Measurements from ENCODE around the gene GARIN6. TPM values are rescaled to one million over a fixed set of nuclear protein-coding genes. Genes with fewer than 3 reads are reported as not detected.

The GARIN6 gene
- total RNA-seq, 1 donor from 2014 or later = not detected

GRCh38 chr12:99670635-99671034 is 23.1 kb downstream of the GARIN6 start:
- TF ChIP-seq, protein P1, sequence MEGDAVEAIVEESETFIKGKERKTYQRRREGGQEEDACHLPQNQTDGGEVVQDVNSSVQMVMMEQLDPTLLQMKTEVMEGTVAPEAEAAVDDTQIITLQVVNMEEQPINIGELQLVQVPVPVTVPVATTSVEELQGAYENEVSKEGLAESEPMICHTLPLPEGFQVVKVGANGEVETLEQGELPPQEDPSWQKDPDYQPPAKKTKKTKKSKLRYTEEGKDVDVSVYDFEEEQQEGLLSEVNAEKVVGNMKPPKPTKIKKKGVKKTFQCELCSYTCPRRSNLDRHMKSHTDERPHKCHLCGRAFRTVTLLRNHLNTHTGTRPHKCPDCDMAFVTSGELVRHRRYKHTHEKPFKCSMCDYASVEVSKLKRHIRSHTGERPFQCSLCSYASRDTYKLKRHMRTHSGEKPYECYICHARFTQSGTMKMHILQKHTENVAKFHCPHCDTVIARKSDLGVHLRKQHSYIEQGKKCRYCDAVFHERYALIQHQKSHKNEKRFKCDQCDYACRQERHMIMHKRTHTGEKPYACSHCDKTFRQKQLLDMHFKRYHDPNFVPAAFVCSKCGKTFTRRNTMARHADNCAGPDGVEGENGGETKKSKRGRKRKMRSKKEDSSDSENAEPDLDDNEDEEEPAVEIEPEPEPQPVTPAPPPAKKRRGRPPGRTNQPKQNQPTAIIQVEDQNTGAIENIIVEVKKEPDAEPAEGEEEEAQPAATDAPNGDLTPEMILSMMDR (IDR thresholded peaks at IDR 0.05) = no peak
- Mint-ChIP-seq H3K36me3 (ENCODE audit: unreplicated experiment) (no peaks in the 10 kb centered on the region), H3K27ac (ENCODE audit: unreplicated experiment) (no peak overlapping the region), H3K4me1 (ENCODE audit: unreplicated experiment) (no peaks in the 10 kb centered on the region), H3K4me3 (ENCODE audit: unreplicated experiment) (no peak overlapping the region), H3K9me3 (ENCODE audit: unreplicated experiment) (peaks cover 3% of the 10 kb centered on the region), H3K27me3 (ENCODE audit: unreplicated experiment) (no peaks in the 10 kb centered on the region)
- no peak for DNase-seq (ENCODE audit: extremely low spot score, unreplicated experiment)

- H3K36me3 Mint-ChIP-seq (ENCODE audit: unreplicated experiment) = no peaks in the 10 kb centered on the region
- TF ChIP-seq, protein P1 (IDR thresholded peaks at IDR 0.05) = no peak
- H3K9me3 Mint-ChIP-seq (ENCODE audit: unreplicated experiment) = peaks cover 4% of the 10 kb centered on the region
- no peak overlapping the region for H3K27ac Mint-ChIP-seq (ENCODE audit: unreplicated experiment)
- H3K4me3 Mint-ChIP-seq (ENCODE audit: unreplicated experiment) = no peak overlapping the region
- H3K27me3 Mint-ChIP-seq (ENCODE audit: unreplicated experiment) = no peaks in the 10 kb centered on the region
- DNase-seq (ENCODE audit: extremely low spot score, unreplicated experiment) = no peak
- H3K4me1 Mint-ChIP-seq (ENCODE audit: unreplicated experiment) = no peaks in the 10 kb centered on the region
Observed at GRCh38 chr12:99680276-99680675, 32.7 kb downstream of the GARIN6 start.

GRCh38 chr12:99686142-99686541 is 38.6 kb downstream of the GARIN6 start:
- Mint-ChIP-seq H3K36me3 (ENCODE audit: unreplicated experiment) (no peaks in the 10 kb centered on the region), H3K27me3 (ENCODE audit: unreplicated experiment) (no peaks in the 10 kb centered on the region), H3K9me3 (ENCODE audit: unreplicated experiment) (peaks cover 4% of the 10 kb centered on the region)

GRCh38 chr12:99695050-99695449 is 47.5 kb downstream of the GARIN6 start:
- Mint-ChIP-seq H3K4me1 (ENCODE audit: unreplicated experiment) (no peaks in the 10 kb centered on the region), H3K4me3 (ENCODE audit: unreplicated experiment) (no peak overlapping the region), H3K27ac (ENCODE audit: unreplicated experiment) (no peak overlapping the region), H3K27me3 (ENCODE audit: unreplicated experiment) (no peaks in the 10 kb centered on the region), H3K36me3 (ENCODE audit: unreplicated experiment) (no peaks in the 10 kb centered on the region), H3K9me3 (ENCODE audit: unreplicated experiment) (no peaks in the 10 kb centered on the region)
- no peak for DNase-seq (ENCODE audit: extremely low spot score, unreplicated experiment)
- TF ChIP-seq, protein P1 (IDR thresholded peaks at IDR 0.05) = no peak

More at GRCh38 chr12:99686142-99686541, 38.6 kb downstream of the GARIN6 start:
- Mint-ChIP-seq H3K4me1 (ENCODE audit: unreplicated experiment) (no peaks in the 10 kb centered on the region), H3K27ac (ENCODE audit: unreplicated experiment) (no peak overlapping the region), H3K4me3 (ENCODE audit: unreplicated experiment) (no peak overlapping the region)
- no peak for DNase-seq (ENCODE audit: extremely low spot score, unreplicated experiment)
- TF ChIP-seq, protein P1 (IDR thresholded peaks at IDR 0.05) = no peak
